RWPE2 (cell line): ENCODE results near the gene IRAK2.

Source experiments
- ATAC-seq: fragments of 200-7000 bp; cut with Tn5 transposase; 3 replicates; pipeline ENCODE4 v1.9.1; 2021; ENCODE audit warnings: low read depth
- DNase-seq: peaks from one replicate; pipeline ENCODE4 v3.0.0-alpha.2; 2020; ENCODE audit warnings: low spot score
- H3K27ac ChIP-seq: fragments of 450-650 bp; 2 replicates; pipeline ENCODE4 v1.5.1; 2017; ENCODE audit warnings: mild to moderate bottlenecking; ENCODE audit not compliant: poor library complexity, severe bottlenecking
- H3K27me3 ChIP-seq: fragments of 250-450 bp; sonication (Bioruptor Pico); 2 replicates; pipeline ENCODE4 v1.5.1; 2021; ENCODE audit warnings: mild to moderate bottlenecking, moderate library complexity; ENCODE audit not compliant: insufficient read depth, poor library complexity, severe bottlenecking
- H3K36me3 ChIP-seq: fragments of 250-450 bp; sonication (Bioruptor Pico); 2 replicates; pipeline ENCODE4 v1.5.1; 2020; ENCODE audit warnings: low read depth, mild to moderate bottlenecking, moderate library complexity
- H3K4me1 ChIP-seq: fragments of 250-450 bp; sonication (Bioruptor Pico); 2 replicates; pipeline ENCODE4 v1.5.1; 2021; ENCODE audit warnings: mild to moderate bottlenecking, moderate library complexity; ENCODE audit not compliant: insufficient read depth, poor library complexity, severe bottlenecking
- H3K4me3 ChIP-seq: fragments of 250-450 bp; sonication (Bioruptor Pico); 2 replicates; pipeline ENCODE4 v1.5.1; 2021; ENCODE audit warnings: mild to moderate bottlenecking, moderate library complexity; ENCODE audit not compliant: severe bottlenecking
- H3K9me3 ChIP-seq: fragments of 250-450 bp; sonication (Bioruptor Pico); 2 replicates; pipeline ENCODE4 v1.5.1; 2021; ENCODE audit warnings: mild to moderate bottlenecking, moderate library complexity; ENCODE audit not compliant: severe bottlenecking
- TF ChIP-seq, protein P1 (sequence below): fragments of 450-650 bp; IDR thresholded peaks from one replicate; pipeline ENCODE4 v1.5.1; 2017; ENCODE audit warnings: mild to moderate bottlenecking, moderate library complexity; ENCODE audit not compliant: poor library complexity, severe bottlenecking

The IRAK2 gene

DNA sequence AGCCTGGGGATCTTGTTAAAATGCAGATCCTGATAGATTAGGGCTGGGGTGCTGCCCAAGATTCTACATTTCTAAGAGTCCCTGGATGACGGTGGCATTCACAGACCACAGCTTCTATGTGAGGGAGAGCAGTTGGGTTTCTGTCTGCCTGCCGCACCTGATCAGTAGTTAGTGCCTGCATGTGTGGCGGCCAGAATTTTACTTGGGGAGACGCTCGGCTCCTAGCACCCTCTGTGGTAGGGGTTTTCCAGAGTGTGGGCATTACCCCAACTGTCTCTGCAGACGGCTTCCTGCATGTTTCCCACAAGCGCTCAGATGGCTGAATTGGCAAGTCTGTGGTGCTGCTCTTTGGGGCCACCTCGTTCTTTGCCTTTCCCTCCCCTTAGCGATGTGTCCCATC, 119.8 kb downstream of the IRAK2 start:
- ATAC-seq (no peak), DNase-seq (no peak)
- peaks cover 31% of the 10 kb centered on the region for H3K36me3 ChIP-seq
- no peaks in the 10 kb centered on the region for H3K9me3 ChIP-seq
- H3K4me3 ChIP-seq, result no peak overlapping the region
- H3K27ac ChIP-seq, result no peak overlapping the region
- H3K4me1 ChIP-seq, result no peaks in the 10 kb centered on the region
- TF ChIP-seq, protein P1, sequence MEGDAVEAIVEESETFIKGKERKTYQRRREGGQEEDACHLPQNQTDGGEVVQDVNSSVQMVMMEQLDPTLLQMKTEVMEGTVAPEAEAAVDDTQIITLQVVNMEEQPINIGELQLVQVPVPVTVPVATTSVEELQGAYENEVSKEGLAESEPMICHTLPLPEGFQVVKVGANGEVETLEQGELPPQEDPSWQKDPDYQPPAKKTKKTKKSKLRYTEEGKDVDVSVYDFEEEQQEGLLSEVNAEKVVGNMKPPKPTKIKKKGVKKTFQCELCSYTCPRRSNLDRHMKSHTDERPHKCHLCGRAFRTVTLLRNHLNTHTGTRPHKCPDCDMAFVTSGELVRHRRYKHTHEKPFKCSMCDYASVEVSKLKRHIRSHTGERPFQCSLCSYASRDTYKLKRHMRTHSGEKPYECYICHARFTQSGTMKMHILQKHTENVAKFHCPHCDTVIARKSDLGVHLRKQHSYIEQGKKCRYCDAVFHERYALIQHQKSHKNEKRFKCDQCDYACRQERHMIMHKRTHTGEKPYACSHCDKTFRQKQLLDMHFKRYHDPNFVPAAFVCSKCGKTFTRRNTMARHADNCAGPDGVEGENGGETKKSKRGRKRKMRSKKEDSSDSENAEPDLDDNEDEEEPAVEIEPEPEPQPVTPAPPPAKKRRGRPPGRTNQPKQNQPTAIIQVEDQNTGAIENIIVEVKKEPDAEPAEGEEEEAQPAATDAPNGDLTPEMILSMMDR, result no peak
- H3K27me3 ChIP-seq, result no peaks in the 10 kb centered on the region

DNA sequence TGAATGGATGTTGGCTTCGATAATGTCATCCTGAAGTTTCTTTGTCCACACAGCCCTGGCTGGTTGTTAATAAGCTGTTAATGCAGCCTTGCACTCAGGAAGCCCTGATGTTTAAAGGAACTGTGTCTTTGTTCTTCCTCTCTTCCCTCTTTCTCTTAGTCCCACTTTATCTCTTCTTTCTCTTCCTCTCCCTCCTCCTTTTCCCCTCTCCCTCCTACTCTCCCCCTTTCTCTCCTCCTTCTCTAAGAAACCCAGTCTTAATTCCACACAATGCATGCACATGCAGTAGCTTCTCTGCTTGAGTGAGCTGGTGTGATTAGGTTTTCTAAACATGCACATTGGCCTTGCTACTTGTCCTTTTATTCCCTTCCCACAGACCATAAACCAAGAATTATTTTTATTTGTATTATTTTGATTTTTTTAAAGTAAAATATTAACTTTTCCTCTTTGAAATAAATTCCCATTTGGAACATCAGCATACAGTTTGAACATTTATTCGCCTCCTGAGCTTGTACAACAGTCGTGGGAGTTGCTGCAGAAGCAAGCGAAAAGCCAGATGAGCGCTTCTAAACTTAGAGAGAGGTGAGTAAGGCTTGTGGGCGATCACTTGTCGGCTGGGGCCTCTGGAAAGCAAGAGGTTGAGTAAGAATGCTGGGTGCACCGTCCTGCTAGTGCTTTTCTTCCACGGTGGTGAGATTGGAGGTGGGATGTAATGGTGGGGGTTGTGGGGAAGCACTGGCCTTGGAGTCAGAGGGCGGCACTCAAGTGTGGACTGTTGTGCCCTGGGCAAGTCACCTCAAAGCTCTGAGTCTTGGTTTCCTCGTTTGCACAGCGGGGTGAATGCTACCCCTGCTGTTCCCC, 120.8 kb downstream of the IRAK2 start:
- ATAC-seq (no peak), DNase-seq (no peak)
- H3K4me3 ChIP-seq, result no peak overlapping the region
- no peak overlapping the region for H3K27ac ChIP-seq
- no peaks in the 10 kb centered on the region for H3K9me3 ChIP-seq
- no peaks in the 10 kb centered on the region for H3K27me3 ChIP-seq
- peaks cover 21% of the 10 kb centered on the region for H3K36me3 ChIP-seq
- no peaks in the 10 kb centered on the region for H3K4me1 ChIP-seq
- TF ChIP-seq, protein P1, result no peak

DNA sequence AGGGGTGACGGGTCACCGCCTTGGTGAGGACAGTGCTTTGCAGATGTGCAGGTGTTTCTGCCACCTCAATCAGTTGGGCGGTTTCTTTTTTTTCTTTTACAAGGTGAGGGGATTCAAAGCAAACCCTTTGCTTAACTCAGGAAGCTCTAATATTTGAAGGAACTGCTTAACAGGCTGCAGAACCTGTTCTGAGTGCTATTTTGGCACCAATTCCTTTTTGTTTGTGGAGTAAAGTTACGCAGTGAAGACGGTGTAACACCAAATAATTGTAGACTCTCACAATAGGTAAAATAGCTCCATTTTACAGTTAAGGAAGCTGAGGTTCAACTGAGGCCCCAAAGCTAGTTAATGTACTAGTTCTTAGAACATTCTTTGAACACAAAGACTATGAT, 121.4 kb downstream of the IRAK2 start:
- Histone ChIP-seq H3K27ac (no peak overlapping the region), H3K9me3 (no peaks in the 10 kb centered on the region), H3K27me3 (no peaks in the 10 kb centered on the region), H3K4me3 (no peak overlapping the region), H3K4me1 (no peaks in the 10 kb centered on the region), H3K36me3 (peaks cover 16% of the 10 kb centered on the region)
- DNase-seq (peak; percentile 18), ATAC-seq (no peak)
- TF ChIP-seq, protein P1, result no peak

DNA sequence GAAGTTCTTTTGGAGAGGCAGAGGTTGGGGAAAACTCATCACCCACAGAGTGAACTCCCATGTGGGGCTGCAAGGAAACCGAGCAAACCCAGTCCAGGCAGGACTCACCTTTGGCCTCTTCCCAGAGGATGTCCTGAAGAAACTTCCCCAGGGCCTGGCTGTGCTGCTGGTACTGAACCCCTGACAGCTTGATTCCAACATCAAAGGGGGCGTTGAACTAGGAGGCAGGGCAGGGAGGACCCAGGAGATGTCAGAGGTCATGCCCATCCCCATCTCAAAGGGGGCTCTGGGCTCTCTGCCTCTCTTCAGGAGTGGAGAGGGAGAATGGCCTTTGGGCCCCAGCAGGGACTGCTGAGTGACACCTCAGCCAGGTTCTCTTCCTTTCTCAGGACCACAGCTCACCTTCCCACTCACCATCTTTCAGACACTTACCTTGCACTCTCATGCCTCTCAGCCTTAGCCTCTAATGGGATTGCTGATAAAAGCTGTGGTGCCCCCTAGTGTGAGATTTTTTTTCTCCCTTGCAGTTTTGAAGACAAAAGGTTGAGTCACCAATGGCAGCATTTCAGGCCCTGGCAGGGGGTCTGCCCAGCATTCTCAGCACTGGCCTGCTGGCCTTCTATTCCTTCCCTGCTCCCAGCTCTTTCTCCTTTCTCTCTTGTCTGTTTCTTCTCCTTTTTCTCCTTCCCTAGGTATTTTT, 122.0 kb downstream of the IRAK2 start:
- Histone ChIP-seq H3K9me3 (no peaks in the 10 kb centered on the region), H3K4me3 (no peak overlapping the region), H3K27ac (no peak overlapping the region), H3K27me3 (no peaks in the 10 kb centered on the region), H3K4me1 (no peaks in the 10 kb centered on the region), H3K36me3 (peaks cover 16% of the 10 kb centered on the region)
- DNase-seq, result peak; percentile 35
- TF ChIP-seq, protein P1, result no peak
- no peak for ATAC-seq
